HUES6 (cell line): Measurements from ENCODE around the gene CTSL.

Experiments used
- H3K27ac ChIP-seq: 2 replicates; pipeline ENCODE4 v1.7.0; 2013; ENCODE audit warnings: low read depth, mild to moderate bottlenecking, low read length, inconsistent platforms
- H3K27me3 ChIP-seq: 2 replicates; pipeline ENCODE4 v1.6.1; 2013; ENCODE audit warnings: low read length; ENCODE audit not compliant: control insufficient read depth, insufficient read depth
- H3K36me3 ChIP-seq: 2 replicates; pipeline ENCODE4 v1.6.1; 2013; ENCODE audit warnings: low read length; ENCODE audit not compliant: control insufficient read depth, insufficient read depth
- H3K4me1 ChIP-seq: 2 replicates; pipeline ENCODE4 v1.6.1; 2013; ENCODE audit warnings: low read length; ENCODE audit not compliant: control insufficient read depth, insufficient read depth
- H3K4me3 ChIP-seq: 2 replicates; pipeline ENCODE4 v1.5.1; 2013; ENCODE audit warnings: low read depth, low read length
- H3K9ac ChIP-seq: one replicate; pipeline ENCODE4 v1.6.1; 2013; ENCODE audit warnings: mild to moderate bottlenecking, low read length
- H3K9me3 ChIP-seq: 2 replicates; pipeline ENCODE4 v1.6.1; 2013; ENCODE audit warnings: low read depth, low read length; ENCODE audit not compliant: control insufficient read depth, insufficient read depth

Gene CTSL

GRCh38 chr9:87722393-87723088 is 3.4 kb upstream of the CTSL start:
- Histone ChIP-seq H3K9me3 (no peaks in the 10 kb centered on the region), H3K36me3 (no peaks in the 10 kb centered on the region), H3K4me3 (no peak overlapping the region), H3K27ac (no peak overlapping the region), H3K9ac (no peak overlapping the region), H3K27me3 (peaks cover 21% of the 10 kb centered on the region), H3K4me1 (no peaks in the 10 kb centered on the region)

DNA sequence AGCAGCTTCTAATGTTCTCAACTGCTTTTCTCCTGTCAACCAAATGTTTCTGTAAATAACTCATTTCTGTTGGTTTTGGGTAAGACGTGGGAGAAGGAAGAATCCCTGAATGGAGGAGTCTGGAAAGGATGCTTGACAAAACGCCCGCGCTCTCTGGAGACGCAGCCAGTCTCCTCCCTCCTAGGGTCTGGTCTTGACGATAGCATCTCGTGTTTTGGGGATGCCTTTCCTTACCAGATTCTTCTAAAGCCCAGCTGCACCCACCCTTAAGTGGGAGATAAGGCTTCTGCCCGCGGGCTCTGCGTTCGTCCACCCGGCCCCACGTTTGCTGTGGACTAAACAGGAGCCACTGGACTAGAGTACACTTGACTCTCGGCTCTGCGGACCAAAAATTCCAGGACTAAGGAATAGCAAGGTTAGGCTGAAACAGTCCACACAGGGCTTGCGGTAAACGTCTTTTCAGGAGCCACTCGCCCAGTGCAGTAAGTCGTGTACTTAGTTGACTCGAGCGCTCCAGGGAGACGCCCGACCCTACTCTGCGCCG is 491 bp upstream of the CTSL start:
- Histone ChIP-seq H3K27ac (no peak overlapping the region), H3K4me3 (peak overlapping the region; percentile 90), H3K9me3 (no peaks in the 10 kb centered on the region), H3K4me1 (no peaks in the 10 kb centered on the region), H3K27me3 (peaks cover 21% of the 10 kb centered on the region), H3K9ac (peak overlapping the region; percentile 84), H3K36me3 (peaks cover 12% of the 10 kb centered on the region; the same call in 1 of the 2 replicates)

DNA sequence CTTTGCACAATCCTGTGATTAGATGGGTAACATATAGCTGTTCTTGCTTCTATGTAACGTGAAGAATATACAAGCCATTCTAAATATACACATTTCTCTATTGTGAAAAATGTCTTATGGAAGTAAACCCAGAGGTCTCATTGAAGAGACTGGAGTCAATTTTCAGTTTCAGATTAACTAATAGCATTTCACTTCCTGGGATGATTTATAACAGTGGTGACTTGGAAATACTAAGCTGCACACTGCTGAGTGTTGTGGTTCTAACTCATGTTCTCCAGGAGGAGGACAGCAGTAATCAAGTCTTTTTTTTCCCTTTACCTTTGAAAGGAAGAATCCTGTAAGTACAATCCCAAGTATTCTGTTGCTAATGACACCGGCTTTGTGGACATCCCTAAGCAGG is 3.3 kb downstream of the CTSL start:
- peaks cover 18% of the 10 kb centered on the region for H3K36me3 ChIP-seq
- no peaks in the 10 kb centered on the region for H3K4me1 ChIP-seq
- no peaks in the 10 kb centered on the region for H3K9me3 ChIP-seq
- H3K27me3 ChIP-seq = peaks cover 12% of the 10 kb centered on the region
- H3K9ac ChIP-seq = no peak overlapping the region
- H3K27ac ChIP-seq = no peak overlapping the region
- no peak overlapping the region for H3K4me3 ChIP-seq

DNA sequence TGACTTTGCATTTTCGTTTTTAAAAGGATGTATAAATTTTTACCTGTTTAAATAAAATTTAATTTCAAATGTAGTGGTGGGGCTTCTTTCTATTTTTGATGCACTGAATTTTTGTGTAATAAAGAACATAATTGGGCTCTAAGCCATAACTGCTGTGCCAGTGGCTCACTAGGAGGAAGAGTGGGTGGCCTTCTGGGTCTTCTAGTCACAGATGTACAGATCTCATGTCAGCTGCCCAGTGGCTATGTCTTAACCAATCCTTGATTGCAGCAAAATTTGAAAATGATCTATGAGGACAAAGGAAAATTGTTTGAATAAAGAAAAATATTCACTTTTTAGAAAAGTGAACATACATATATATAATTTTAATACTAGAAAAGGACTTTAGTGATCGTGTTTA is 5.4 kb downstream of the CTSL start:
- no peak overlapping the region for H3K9ac ChIP-seq
- no peaks in the 10 kb centered on the region for H3K4me1 ChIP-seq
- no peak overlapping the region for H3K27ac ChIP-seq
- no peaks in the 10 kb centered on the region for H3K9me3 ChIP-seq
- no peaks in the 10 kb centered on the region for H3K27me3 ChIP-seq
- H3K4me3 ChIP-seq = no peak overlapping the region
- H3K36me3 ChIP-seq = peaks cover 18% of the 10 kb centered on the region

GRCh38 chr9:87732344-87732743 is 6.4 kb downstream of the CTSL start:
- Histone ChIP-seq H3K9ac (no peak overlapping the region), H3K4me3 (no peak overlapping the region), H3K9me3 (no peaks in the 10 kb centered on the region), H3K4me1 (no peaks in the 10 kb centered on the region), H3K27me3 (no peaks in the 10 kb centered on the region), H3K27ac (no peak overlapping the region), H3K36me3 (peaks cover 18% of the 10 kb centered on the region)

DNA sequence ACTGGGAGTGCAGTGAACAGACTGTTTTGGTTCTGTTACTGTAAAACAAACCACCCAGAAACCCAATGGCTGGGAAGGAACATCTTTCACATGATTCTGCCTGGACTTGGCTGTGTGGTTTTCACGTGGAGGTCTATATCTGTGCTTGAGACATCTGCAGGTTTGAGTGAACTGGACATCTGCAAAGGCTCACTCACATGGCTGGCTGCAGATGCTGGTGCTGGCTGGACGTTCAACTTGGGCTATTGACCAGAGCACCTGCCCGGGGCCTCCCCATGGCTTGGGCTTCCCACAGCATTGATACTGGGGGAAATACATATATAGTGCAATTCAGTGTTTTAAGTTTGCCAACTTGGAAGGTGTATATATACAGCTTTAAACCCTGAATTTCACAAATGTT is 6.8 kb downstream of the CTSL start:
- no peaks in the 10 kb centered on the region for H3K4me1 ChIP-seq
- no peak overlapping the region for H3K27ac ChIP-seq
- H3K9me3 ChIP-seq = no peaks in the 10 kb centered on the region
- peaks cover 17% of the 10 kb centered on the region for H3K36me3 ChIP-seq
- H3K27me3 ChIP-seq = no peaks in the 10 kb centered on the region
- H3K4me3 ChIP-seq = no peak overlapping the region
- H3K9ac ChIP-seq = no peak overlapping the region

DNA sequence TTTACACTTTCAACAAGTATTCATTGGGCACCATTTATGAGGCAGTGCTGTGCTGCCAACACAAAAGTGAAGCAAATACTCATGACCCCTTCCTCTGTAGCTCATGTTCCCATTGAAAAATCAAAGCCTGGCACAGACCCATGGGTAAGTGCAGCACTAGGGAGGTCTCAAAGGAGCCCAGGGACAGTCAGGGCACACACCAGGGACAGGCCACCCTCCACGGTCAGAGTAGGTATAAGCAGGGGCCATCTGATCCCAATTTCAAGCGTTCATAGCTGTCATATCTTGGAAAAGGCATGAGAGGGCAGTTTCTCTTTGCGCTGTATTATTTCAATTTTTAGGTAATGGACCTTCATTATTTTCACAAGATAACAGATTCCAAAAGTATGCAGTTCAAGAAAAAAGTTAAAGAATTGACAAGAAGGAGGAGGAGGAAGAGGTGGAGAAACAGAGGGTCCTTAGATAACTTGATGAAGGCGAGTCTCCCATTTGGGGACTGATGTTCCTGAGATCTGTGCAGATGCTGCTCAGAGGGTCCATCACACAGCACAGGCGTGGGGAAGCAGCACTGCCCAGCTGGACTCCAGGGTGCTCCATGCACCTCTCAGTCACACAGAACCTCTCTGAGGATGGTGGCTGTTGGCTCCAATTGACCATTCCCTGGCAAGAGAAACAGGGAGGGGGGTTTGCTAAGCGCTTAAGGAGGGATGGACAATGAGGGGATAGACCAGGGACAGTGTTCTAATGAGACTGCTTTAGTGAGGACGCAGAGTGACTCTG is 7.5 kb downstream of the CTSL start:
- no peaks in the 10 kb centered on the region for H3K4me1 ChIP-seq
- H3K9ac ChIP-seq = no peak overlapping the region
- H3K9me3 ChIP-seq = no peaks in the 10 kb centered on the region
- H3K27ac ChIP-seq = no peak overlapping the region
- H3K36me3 ChIP-seq = peaks cover 10% of the 10 kb centered on the region
- H3K4me3 ChIP-seq = no peak overlapping the region
- H3K27me3 ChIP-seq = no peaks in the 10 kb centered on the region

DNA sequence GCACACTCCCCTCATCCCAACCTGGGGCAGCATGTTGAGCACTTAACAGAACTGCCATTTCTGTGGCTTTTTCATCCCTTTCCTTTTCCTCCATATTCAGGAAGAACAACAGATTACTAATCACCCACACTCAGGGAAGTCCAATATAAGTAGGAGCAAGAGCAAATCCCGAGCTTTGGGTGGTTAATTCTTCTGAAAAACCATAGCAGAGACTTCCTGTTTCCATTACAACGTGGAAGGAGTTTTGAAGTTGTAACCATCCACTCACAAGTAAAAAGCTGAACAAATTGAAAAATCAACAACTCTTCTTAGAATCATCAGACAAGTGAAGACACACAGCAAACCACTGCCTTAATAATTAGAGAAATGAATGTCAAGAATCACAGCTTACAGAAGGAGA is 8.2 kb downstream of the CTSL start:
- no peaks in the 10 kb centered on the region for H3K27me3 ChIP-seq
- no peaks in the 10 kb centered on the region for H3K9me3 ChIP-seq
- H3K27ac ChIP-seq = no peak overlapping the region
- H3K9ac ChIP-seq = no peak overlapping the region
- H3K4me3 ChIP-seq = no peak overlapping the region
- no peaks in the 10 kb centered on the region for H3K4me1 ChIP-seq
- H3K36me3 ChIP-seq = peaks cover 10% of the 10 kb centered on the region

GRCh38 chr9:87739546-87739945 is 13.6 kb downstream of the CTSL start:
- Histone ChIP-seq H3K4me1 (no peaks in the 10 kb centered on the region), H3K9me3 (peaks cover 14% of the 10 kb centered on the region), H3K9ac (no peak overlapping the region), H3K27ac (no peak overlapping the region), H3K27me3 (no peaks in the 10 kb centered on the region), H3K36me3 (no peaks in the 10 kb centered on the region), H3K4me3 (no peak overlapping the region)

- no peaks in the 10 kb centered on the region for H3K27me3 ChIP-seq
- no peak overlapping the region for H3K27ac ChIP-seq
- H3K9me3 ChIP-seq = peaks cover 14% of the 10 kb centered on the region
Observed at GRCh38 chr9:87740209-87740608, 14.3 kb downstream of the CTSL start.

GRCh38 chr9:87741326-87741725 is 15.4 kb downstream of the CTSL start:
- Histone ChIP-seq H3K9ac (no peak overlapping the region), H3K36me3 (no peaks in the 10 kb centered on the region), H3K4me3 (no peak overlapping the region), H3K27me3 (no peaks in the 10 kb centered on the region), H3K27ac (no peak overlapping the region), H3K4me1 (no peaks in the 10 kb centered on the region), H3K9me3 (peaks cover 14% of the 10 kb centered on the region)

More at GRCh38 chr9:87740209-87740608, 14.3 kb downstream of the CTSL start:
- Histone ChIP-seq H3K4me3 (no peak overlapping the region), H3K9ac (no peak overlapping the region), H3K36me3 (no peaks in the 10 kb centered on the region), H3K4me1 (no peaks in the 10 kb centered on the region)
